SK-N-SH treated with all-trans-retinoic acid at 6 μM for 48 hours (cell line): Measurements from ENCODE around the gene PSMB5.

Source experiments
- ATAC-seq: fragments of 200-7000 bp; cut with Tn5 transposase; 3 replicates; pipeline ENCODE4 v1.9.1; 2020; ENCODE audit warnings: mild to moderate bottlenecking, moderate library complexity
- BACH2 ChIP-seq: fragments of 250-450 bp; sonication (Bioruptor Pico); IDR thresholded peaks from 2 replicates; pipeline ENCODE4 v1.9.0; 2021; ENCODE audit warnings: mild to moderate bottlenecking, borderline replicate concordance
- CSDC2 ChIP-seq: fragments of 250-450 bp; sonication (Bioruptor Pico); IDR thresholded peaks from 2 replicates; pipeline ENCODE4 v1.5.0; 2020; ENCODE audit warnings: mild to moderate bottlenecking, moderate library complexity
- ESRRG ChIP-seq: fragments of 250-450 bp; sonication (Bioruptor Pico); IDR thresholded peaks from 2 replicates; pipeline ENCODE4 v1.6.1; 2021; ENCODE audit warnings: mild to moderate bottlenecking
- GLIS3 ChIP-seq: fragments of 250-450 bp; sonication (Bioruptor Pico); IDR thresholded peaks from 2 replicates; pipeline ENCODE4 v1.5.0; 2020; ENCODE audit warnings: mild to moderate bottlenecking, moderate library complexity
- ISL1 ChIP-seq: fragments of 250-450 bp; sonication (Bioruptor Pico); IDR thresholded peaks from 2 replicates; pipeline ENCODE4 v2.1.2; 2022; ENCODE audit warnings: mild to moderate bottlenecking, moderate library complexity
- OSR1 ChIP-seq: fragments of 250-450 bp; sonication (Bioruptor Pico); IDR thresholded peaks from 2 replicates; pipeline ENCODE4 v1.8.0; 2022; ENCODE audit warnings: moderate library complexity, mild to moderate bottlenecking, inconsistent platforms
- SNAI2 ChIP-seq: fragments of 250-450 bp; sonication (Bioruptor Pico); IDR thresholded peaks from 2 replicates; pipeline ENCODE4 v1.5.0; 2020; ENCODE audit warnings: mild to moderate bottlenecking, moderate library complexity
- TCF4 ChIP-seq: fragments of 250-450 bp; sonication (Bioruptor Pico); IDR thresholded peaks from 2 replicates; pipeline ENCODE4 v1.8.0; 2021; ENCODE audit warnings: mild to moderate bottlenecking, moderate library complexity, borderline replicate concordance
- TOX ChIP-seq: fragments of 250-450 bp; sonication (Bioruptor Pico); IDR thresholded peaks from 2 replicates; pipeline ENCODE4 v1.8.0; 2021; ENCODE audit warnings: mild to moderate bottlenecking, moderate library complexity, borderline replicate concordance
- ZC3H10 ChIP-seq: fragments of 250-450 bp; sonication (Bioruptor Pico); IDR thresholded peaks from 2 replicates; pipeline ENCODE4 v1.5.1; 2021; ENCODE audit warnings: mild to moderate bottlenecking, moderate library complexity
- ZFP3 ChIP-seq: fragments of 250-450 bp; sonication (Bioruptor Pico); IDR thresholded peaks from 2 replicates; pipeline ENCODE4 v1.5.0; 2020; ENCODE audit warnings: mild to moderate bottlenecking, moderate library complexity
- ZFP30 ChIP-seq: fragments of 450-650 bp; formaldehyde crosslinking; IDR thresholded peaks from 2 replicates; pipeline ENCODE4 v1.5.0; 2022; ENCODE audit warnings: mild to moderate bottlenecking, moderate library complexity
- ZNF565 ChIP-seq: fragments of 450-650 bp; formaldehyde crosslinking; conservative IDR thresholded peaks from 2 replicates; pipeline ENCODE4 v1.5.0; 2020; ENCODE audit warnings: low read depth, mild to moderate bottlenecking, moderate library complexity
- ZNF70 ChIP-seq: fragments of 450-650 bp; formaldehyde crosslinking; IDR thresholded peaks from 2 replicates; pipeline ENCODE4 v1.5.0; 2020; ENCODE audit warnings: mild to moderate bottlenecking, moderate library complexity
- ZNF8 ChIP-seq: fragments of 450-650 bp; formaldehyde crosslinking; IDR thresholded peaks from 2 replicates; pipeline ENCODE4 v1.5.0; 2020; ENCODE audit warnings: mild to moderate bottlenecking, moderate library complexity
- TF ChIP-seq, protein P1 (sequence below): fragments of 250-450 bp; sonication (Bioruptor Pico); IDR thresholded peaks from 2 replicates; pipeline ENCODE4 v1.5.1; 2021; ENCODE audit warnings: mild to moderate bottlenecking, moderate library complexity
- TF ChIP-seq, protein P2 (sequence below): fragments of 250-450 bp; sonication (Bioruptor Pico); IDR thresholded peaks from 2 replicates; pipeline ENCODE4 v1.5.1; 2020; ENCODE audit warnings: low read depth, mild to moderate bottlenecking, moderate library complexity
- TF ChIP-seq, protein P3 (sequence below): fragments of 250-450 bp; sonication (Bioruptor Pico); IDR thresholded peaks from 2 replicates; pipeline ENCODE4 v1.8.0; 2020; ENCODE audit warnings: mild to moderate bottlenecking, moderate library complexity, borderline replicate concordance
- TF ChIP-seq, protein P4 (sequence below): fragments of 250-450 bp; sonication (Bioruptor Pico); IDR thresholded peaks from 2 replicates; pipeline ENCODE4 v1.8.0; 2021; ENCODE audit warnings: low read depth, mild to moderate bottlenecking, moderate library complexity, borderline replicate concordance

The PSMB5 gene

DNA sequence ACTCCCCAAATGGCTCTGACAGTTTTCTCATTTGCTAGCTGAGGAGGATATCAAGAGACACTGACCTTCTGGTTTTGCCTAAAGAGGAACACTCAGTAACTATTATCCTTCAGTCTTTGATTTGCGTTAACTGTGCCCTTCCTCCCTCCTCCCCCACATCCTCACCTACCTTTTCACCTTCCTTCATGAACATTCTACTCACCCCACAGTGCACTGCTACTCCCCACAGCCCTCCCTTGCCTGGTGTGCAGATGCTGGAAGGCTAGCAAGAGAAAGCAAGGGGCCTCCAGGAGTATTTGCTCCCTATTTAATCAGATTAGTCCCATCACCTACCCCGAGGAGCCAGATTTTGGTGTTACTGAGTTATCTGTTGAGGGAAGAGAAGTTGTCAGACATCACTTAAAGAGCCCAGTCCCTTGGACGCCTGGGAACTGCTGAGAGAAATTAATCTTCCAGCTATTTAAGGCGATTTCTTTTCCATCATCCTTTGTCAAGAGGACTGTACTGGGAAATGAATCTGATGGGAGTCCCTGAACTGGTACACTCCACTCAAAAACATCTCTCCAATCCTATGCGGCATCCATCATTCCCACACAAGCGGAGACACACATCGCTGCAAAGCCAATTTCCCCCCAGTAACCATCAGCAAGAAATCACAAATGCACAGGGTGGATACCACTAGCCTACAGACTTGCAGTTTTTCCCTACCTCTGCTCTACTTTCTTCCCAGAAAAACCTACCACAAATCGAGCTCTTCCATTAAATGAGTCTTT is 11.5 kb downstream of the PSMB5 start (continued):
- TF ChIP-seq, protein P1, sequence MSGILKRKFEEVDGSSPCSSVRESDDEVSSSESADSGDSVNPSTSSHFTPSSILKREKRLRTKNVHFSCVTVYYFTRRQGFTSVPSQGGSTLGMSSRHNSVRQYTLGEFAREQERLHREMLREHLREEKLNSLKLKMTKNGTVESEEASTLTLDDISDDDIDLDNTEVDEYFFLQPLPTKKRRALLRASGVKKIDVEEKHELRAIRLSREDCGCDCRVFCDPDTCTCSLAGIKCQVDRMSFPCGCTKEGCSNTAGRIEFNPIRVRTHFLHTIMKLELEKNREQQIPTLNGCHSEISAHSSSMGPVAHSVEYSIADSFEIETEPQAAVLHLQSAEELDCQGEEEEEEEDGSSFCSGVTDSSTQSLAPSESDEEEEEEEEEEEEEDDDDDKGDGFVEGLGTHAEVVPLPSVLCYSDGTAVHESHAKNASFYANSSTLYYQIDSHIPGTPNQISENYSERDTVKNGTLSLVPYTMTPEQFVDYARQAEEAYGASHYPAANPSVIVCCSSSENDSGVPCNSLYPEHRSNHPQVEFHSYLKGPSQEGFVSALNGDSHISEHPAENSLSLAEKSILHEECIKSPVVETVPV (CRISPR knock-in tag) = no peak
- TF ChIP-seq ZNF8 (no peak), ZC3H10 (no peak), ZNF565 (CRISPR knock-in tag) (no peak), TOX (CRISPR knock-in tag) (no peak), ISL1 (CRISPR knock-in tag) (no peak), ZFP3 (CRISPR knock-in tag) (no peak)

DNA sequence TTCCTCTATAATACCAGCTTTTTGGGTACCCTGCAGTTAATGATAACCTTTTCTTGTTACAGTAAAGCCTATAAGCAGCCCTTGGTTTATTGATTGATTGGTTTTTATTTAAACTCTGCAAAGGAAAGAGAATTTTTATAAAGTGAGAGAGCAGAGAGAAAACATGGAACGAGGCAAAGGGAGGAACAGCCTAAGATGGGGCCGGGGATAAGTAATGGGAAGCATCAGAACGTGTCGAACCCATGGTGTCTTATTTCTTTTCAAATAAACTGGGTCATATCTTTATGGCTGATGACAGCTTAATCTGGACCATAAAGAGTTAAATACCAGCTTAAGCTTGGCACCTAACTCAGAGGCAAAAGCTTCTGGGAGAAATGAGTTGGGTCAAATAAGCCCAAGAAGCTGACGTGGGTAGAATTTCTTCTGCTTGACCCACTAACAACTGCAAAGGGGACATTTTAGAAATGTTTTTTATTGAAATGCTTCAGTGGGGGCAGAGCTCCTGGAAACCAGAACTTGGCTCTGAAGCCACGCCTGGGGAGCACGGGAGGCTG is 12.7 kb downstream of the PSMB5 start:
- no peak for ATAC-seq
- TF ChIP-seq GLIS3 (CRISPR knock-in tag) (no peak), ZC3H10 (no peak), ZNF565 (CRISPR knock-in tag) (no peak), TOX (CRISPR knock-in tag) (no peak), BACH2 (CRISPR knock-in tag) (no peak)
- TF ChIP-seq, protein P2, sequence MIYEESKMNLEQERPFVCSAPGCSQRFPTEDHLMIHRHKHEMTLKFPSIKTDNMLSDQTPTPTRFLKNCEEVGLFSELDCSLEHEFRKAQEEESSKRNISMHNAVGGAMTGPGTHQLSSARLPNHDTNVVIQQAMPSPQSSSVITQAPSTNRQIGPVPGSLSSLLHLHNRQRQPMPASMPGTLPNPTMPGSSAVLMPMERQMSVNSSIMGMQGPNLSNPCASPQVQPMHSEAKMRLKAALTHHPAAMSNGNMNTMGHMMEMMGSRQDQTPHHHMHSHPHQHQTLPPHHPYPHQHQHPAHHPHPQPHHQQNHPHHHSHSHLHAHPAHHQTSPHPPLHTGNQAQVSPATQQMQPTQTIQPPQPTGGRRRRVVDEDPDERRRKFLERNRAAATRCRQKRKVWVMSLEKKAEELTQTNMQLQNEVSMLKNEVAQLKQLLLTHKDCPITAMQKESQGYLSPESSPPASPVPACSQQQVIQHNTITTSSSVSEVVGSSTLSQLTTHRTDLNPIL (CRISPR knock-in tag) = no peak
- TF ChIP-seq, all 23 proteins: peak for 0

DNA sequence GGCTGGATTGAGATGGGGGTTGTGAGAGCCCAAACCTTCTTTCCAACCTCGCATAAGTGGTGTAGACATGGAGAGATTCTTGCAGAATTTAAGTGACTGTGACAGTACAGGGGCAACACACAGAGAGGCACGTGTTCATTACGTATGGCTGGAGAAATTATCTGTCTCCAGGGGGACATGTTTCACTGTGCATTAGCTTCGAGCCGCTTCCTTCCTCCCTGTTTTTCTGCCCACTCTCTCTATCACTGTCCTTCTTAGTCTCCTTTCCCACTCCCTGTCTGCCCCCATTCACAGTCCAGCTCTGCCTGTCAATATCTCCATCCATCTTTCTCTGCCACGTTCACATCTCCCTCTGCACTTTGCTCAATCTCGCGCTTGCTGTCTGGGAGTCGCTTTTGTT is 13.3 kb downstream of the PSMB5 start:
- ATAC-seq = no peak
- TF ChIP-seq ZNF8 (no peak), TOX (CRISPR knock-in tag) (no peak), TCF4 (CRISPR knock-in tag) (no peak), ISL1 (CRISPR knock-in tag) (no peak), BACH2 (CRISPR knock-in tag) (no peak), ZNF70 (CRISPR knock-in tag) (no peak), ZFP30 (CRISPR knock-in tag) (no peak), OSR1 (no peak), ZNF565 (CRISPR knock-in tag) (no peak), ESRRG (CRISPR knock-in tag) (no peak), GLIS3 (CRISPR knock-in tag) (no peak), CSDC2 (CRISPR knock-in tag) (no peak), SNAI2 (CRISPR knock-in tag) (no peak)
- TF ChIP-seq, protein P3, sequence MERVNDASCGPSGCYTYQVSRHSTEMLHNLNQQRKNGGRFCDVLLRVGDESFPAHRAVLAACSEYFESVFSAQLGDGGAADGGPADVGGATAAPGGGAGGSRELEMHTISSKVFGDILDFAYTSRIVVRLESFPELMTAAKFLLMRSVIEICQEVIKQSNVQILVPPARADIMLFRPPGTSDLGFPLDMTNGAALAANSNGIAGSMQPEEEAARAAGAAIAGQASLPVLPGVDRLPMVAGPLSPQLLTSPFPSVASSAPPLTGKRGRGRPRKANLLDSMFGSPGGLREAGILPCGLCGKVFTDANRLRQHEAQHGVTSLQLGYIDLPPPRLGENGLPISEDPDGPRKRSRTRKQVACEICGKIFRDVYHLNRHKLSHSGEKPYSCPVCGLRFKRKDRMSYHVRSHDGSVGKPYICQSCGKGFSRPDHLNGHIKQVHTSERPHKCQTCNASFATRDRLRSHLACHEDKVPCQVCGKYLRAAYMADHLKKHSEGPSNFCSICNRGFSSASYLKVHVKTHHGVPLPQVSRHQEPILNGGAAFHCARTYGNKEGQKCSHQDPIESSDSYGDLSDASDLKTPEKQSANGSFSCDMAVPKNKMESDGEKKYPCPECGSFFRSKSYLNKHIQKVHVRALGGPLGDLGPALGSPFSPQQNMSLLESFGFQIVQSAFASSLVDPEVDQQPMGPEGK (CRISPR knock-in tag) = no peak
- TF ChIP-seq, protein P1 (CRISPR knock-in tag) = no peak
- TF ChIP-seq, protein P4, sequence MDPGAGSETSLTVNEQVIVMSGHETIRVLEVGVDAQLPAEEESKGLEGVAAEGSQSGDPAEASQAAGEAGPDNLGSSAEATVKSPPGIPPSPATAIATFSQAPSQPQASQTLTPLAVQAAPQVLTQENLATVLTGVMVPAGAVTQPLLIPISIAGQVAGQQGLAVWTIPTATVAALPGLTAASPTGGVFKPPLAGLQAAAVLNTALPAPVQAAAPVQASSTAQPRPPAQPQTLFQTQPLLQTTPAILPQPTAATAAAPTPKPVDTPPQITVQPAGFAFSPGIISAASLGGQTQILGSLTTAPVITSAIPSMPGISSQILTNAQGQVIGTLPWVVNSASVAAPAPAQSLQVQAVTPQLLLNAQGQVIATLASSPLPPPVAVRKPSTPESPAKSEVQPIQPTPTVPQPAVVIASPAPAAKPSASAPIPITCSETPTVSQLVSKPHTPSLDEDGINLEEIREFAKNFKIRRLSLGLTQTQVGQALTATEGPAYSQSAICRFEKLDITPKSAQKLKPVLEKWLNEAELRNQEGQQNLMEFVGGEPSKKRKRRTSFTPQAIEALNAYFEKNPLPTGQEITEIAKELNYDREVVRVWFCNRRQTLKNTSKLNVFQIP = no peak
- TF ChIP-seq, protein P2 (CRISPR knock-in tag) = no peak
